Testis (tissue), 3 donors: Measurements from ENCODE around the gene DCUN1D4. TPM values are rescaled to one million over a fixed set of nuclear protein-coding genes. Genes with fewer than 3 reads are reported as not detected.

Experiments used
- DNase-seq: peaks from one replicate; pipeline ENCODE4 v3.0.0-alpha.2; 2019
- H3K27ac ChIP-seq, 2 donors: fragments of 200-600 bp; sonication (generic); one replicate each; pipeline ENCODE4 v1.5.1; 2019
- H3K27me3 ChIP-seq: fragments of 200-600 bp; sonication (generic); one replicate; pipeline ENCODE4 v1.5.1; 2019
- H3K36me3 ChIP-seq: fragments of 200-600 bp; sonication (generic); one replicate; pipeline ENCODE4 v1.5.1; 2017; ENCODE audit warnings: low read depth; ENCODE audit errors: missing control alignments
- H3K4me1 ChIP-seq: fragments of 200-600 bp; sonication (generic); one replicate; pipeline ENCODE4 v1.5.1; 2019
- H3K4me3 ChIP-seq, 2 donors: fragments of 200-600 bp; sonication (generic); one replicate each; pipeline ENCODE4 v1.5.1; 2017 to 2019
- H3K9me3 ChIP-seq: fragments of 200-600 bp; sonication (generic); one replicate; pipeline ENCODE4 v1.5.1; 2017
- CTCF ChIP-seq, 3 experiments: fragments of 450-650 bp in 2 of 3; fragments of 200-600 bp in 1 of 3; sonication (generic) in 1 of 3; IDR thresholded peaks; one replicate each; pipeline ENCODE4 v1.5.1; 2016 to 2019; ENCODE audit warnings: antibody characterized with exemption in 3 of 3, mild to moderate bottlenecking in 2 of 3, moderate library complexity in 1 of 3
- POLR2A ChIP-seq: fragments of 450-650 bp; IDR thresholded peaks from one replicate; pipeline ENCODE4 v1.6.1; 2017; ENCODE audit warnings: antibody characterized with exemption, mild to moderate bottlenecking, moderate library complexity
- WGBS, 2 donors: methylation state at CpG; one replicate each; pipeline ENCODE4 v1.1.5; 2018; 5-methylcytosine and 5-hydroxymethylcytosine counted together
- intact Hi-C: fragments of 100-400 bp; cut with DNase I; formaldehyde crosslinking; loops from one replicate; pipeline ENCODE4 v1.15.1; 2023; ENCODE audit warnings: low total_unique reads
- polyA plus RNA-seq: library from polyadenylated mRNA; stranded (reverse); fragments of 350-450 nt; fragmentation: Illumina TruSeq; extraction: RNeasy Lipid Tissue Mini Kit (QIAGEN cat#74804); gene quantifications from one replicate; pipeline ENCODE4 v1.2.3, GENCODE V29; 2014; ENCODE audit warnings: low read depth, low replicate concordance; ENCODE audit not compliant: insufficient read depth
- total RNA-seq, 2 donors: library from RNA; depleted of rRNA; stranded (reverse); fragments of >200 nt; gene quantifications; one replicate each; pipeline ENCODE4 v1.2.3, GENCODE V29; 2016

Gene DCUN1D4
- total and polyA plus RNA-seq, 3 donors from 2014 or later = 57.7 to 81.9 (median 74.1) TPM

GRCh38 chr4:51909236-51909703 is 66.3 kb downstream of the DCUN1D4 start:
- no peaks in the 10 kb centered on the region for H3K9me3 ChIP-seq
- H3K4me3 ChIP-seq = no peak overlapping the region
- no peaks in the 10 kb centered on the region for H3K4me1 ChIP-seq
- no peak for DNase-seq
- TF ChIP-seq POLR2A (no peak), CTCF (IDR thresholded peaks at IDR 0.05) (no peak)
- intact Hi-C loops = no loop called here
- no peaks in the 10 kb centered on the region for H3K27me3 ChIP-seq
- H3K27ac ChIP-seq = no peak overlapping the region
- WGBS, 2 donors = 93 to 96% methylated on average over 7 of the region's 7 CpGs
- H3K36me3 ChIP-seq = no peaks in the 10 kb centered on the region

DNA sequence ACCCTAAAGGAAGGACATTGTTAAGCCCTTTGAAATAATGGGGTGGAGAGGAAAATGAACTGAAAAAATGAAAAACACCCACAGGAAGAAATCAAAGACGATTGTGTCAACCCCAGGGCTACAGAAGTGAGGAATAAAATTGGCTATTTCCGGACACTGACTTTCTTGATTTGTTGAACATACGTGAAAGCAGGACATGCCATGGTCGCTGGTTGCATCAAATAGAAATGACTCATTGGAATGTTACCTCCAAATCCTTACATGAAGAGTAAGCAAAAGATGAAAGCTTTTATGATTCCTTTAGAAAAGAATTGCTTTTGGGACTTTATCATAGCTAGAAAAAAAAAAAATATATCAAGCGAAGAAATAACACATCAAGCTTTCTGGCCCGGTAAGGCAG is 75.3 kb downstream of the DCUN1D4 start:
- intact Hi-C loops = no loop called here

GRCh38 chr4:51923343-51923742 is 80.4 kb downstream of the DCUN1D4 start:
- intact Hi-C loops = no loop called here
- no peak for TF ChIP-seq CTCF (IDR thresholded peaks at IDR 0.05)
- no peak for TF ChIP-seq POLR2A

More for the DNA sequence above, 75.3 kb downstream of the DCUN1D4 start:
- DNase-seq = no peak
- H3K4me3 ChIP-seq = no peak overlapping the region
- H3K4me1 ChIP-seq = no peaks in the 10 kb centered on the region
- TF ChIP-seq CTCF (IDR thresholded peaks at IDR 0.05) (no peak), POLR2A (no peak)
- H3K36me3 ChIP-seq = no peaks in the 10 kb centered on the region
- no peak overlapping the region for H3K27ac ChIP-seq
- WGBS, 2 donors = 76 to 88% methylated on average over 6 of the region's 6 CpGs
- H3K9me3 ChIP-seq = no peaks in the 10 kb centered on the region
- H3K27me3 ChIP-seq = no peaks in the 10 kb centered on the region

DNA sequence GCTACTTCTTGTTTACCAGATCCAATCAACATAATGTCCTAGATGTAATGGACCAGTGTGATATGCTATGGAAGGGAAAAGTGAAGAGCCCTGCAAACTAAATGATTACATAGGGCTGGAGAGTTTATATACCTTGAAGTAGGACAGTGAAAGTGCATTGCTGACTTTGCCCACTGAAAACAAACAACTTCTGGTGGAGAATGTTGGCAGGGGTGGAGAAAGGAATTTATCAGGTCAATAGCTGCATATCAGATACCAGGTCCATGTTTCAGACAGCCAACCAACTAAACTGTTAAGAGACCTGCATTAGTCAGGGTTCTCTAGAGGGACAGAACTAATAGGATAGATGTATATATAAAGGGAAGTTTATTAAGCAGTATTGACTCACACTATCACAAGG is 82.4 kb downstream of the DCUN1D4 start:
- H3K27me3 ChIP-seq = no peaks in the 10 kb centered on the region
- intact Hi-C loops = no loop called here
- TF ChIP-seq CTCF (IDR thresholded peaks at IDR 0.05) (no peak), POLR2A (no peak)
- DNase-seq = no peak
- H3K4me1 ChIP-seq = no peaks in the 10 kb centered on the region
- H3K27ac ChIP-seq = no peak overlapping the region
- H3K9me3 ChIP-seq = no peaks in the 10 kb centered on the region
- no peaks in the 10 kb centered on the region for H3K36me3 ChIP-seq
- no peak overlapping the region for H3K4me3 ChIP-seq

More at GRCh38 chr4:51923343-51923742, 80.4 kb downstream of the DCUN1D4 start:
- Histone ChIP-seq H3K4me3 (no peak overlapping the region), H3K36me3 (no peaks in the 10 kb centered on the region), H3K4me1 (no peaks in the 10 kb centered on the region), H3K27me3 (no peaks in the 10 kb centered on the region), H3K27ac (no peak overlapping the region), H3K9me3 (no peaks in the 10 kb centered on the region)
- 70 to 95% methylated on average over 2 of the region's 2 CpGs for WGBS, 2 donors
- no peak for DNase-seq

GRCh38 chr4:51930557-51930956 is 87.6 kb downstream of the DCUN1D4 start:
- no peaks in the 10 kb centered on the region for H3K9me3 ChIP-seq
- TF ChIP-seq CTCF (IDR thresholded peaks at IDR 0.05) = no peak
- no peak for TF ChIP-seq POLR2A
- WGBS, 2 donors = 58 to 64% methylated on average over 1 of the region's 1 CpG
- intact Hi-C loops = no loop called here
- no peaks in the 10 kb centered on the region for H3K27me3 ChIP-seq
- no peak for DNase-seq
- H3K4me1 ChIP-seq = no peaks in the 10 kb centered on the region
- H3K4me3 ChIP-seq = no peak overlapping the region
- no peaks in the 10 kb centered on the region for H3K36me3 ChIP-seq
- no peak overlapping the region for H3K27ac ChIP-seq
